ENCODE data around the gene FOXA2. TPM values are rescaled to one million over a fixed set of nuclear protein-coding genes. Genes with fewer than 3 reads are reported as not detected.

FOXA2 gene
- total RNA-seq, 2 donors from 2014 or later: 86.7 to 123 TPM

DNA sequence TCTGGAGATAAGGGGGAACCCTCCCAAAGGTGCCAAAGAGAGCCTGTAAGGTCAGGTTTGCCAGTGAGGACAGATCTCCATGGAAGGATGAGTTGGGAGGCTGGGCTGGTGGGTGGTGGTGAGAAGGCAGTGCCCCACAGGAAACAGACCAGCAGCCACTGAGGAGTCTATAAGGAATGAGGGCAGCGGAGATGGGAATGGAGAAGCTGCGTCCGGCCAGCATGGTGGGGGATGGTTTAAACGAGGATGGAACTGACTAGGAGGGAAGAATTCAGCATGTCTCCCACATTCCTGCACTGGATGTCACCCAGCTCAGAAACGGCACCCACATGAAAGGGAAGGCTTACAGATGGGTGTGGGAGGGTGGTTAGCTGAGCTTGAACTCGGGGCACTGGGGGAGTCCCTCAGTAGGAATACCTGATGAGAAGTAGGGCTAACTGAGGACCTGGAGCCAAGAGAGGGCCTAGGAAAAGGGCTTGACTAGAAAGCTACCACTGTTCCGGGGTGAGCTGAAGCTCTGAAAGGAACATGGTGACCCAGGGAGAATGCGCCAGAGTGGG is 53.2 kb downstream of the FOXA2 start:
- Histone ChIP-seq H3K27me3 (ENCODE audit: control insufficient read depth, insufficient read depth, low read length, poor library complexity, severe bottlenecking) (no peaks in the 10 kb centered on the region), H3K4me3 (ENCODE audit: low read length) (no peak overlapping the region), H3K9me3 (ENCODE audit: control insufficient read depth, low read length) (no peaks in the 10 kb centered on the region), H3K4me1 (ENCODE audit: control insufficient read depth, insufficient read depth, low read length) (peaks cover 20% of the 10 kb centered on the region), H3K9ac (ENCODE audit: extremely low read depth, low read length, poor library complexity, severe bottlenecking) (no peak overlapping the region), H3K27ac (ENCODE audit: low read depth, low read length) (no peak overlapping the region), H3K36me3 (ENCODE audit: control insufficient read depth, insufficient read depth, low read length) (no peaks in the 10 kb centered on the region)
- H3K4me3 Mint-ChIP-seq: no peak overlapping the region
- no peaks in the 10 kb centered on the region for H3K9me3 Mint-ChIP-seq
- TF ChIP-seq, protein P1, sequence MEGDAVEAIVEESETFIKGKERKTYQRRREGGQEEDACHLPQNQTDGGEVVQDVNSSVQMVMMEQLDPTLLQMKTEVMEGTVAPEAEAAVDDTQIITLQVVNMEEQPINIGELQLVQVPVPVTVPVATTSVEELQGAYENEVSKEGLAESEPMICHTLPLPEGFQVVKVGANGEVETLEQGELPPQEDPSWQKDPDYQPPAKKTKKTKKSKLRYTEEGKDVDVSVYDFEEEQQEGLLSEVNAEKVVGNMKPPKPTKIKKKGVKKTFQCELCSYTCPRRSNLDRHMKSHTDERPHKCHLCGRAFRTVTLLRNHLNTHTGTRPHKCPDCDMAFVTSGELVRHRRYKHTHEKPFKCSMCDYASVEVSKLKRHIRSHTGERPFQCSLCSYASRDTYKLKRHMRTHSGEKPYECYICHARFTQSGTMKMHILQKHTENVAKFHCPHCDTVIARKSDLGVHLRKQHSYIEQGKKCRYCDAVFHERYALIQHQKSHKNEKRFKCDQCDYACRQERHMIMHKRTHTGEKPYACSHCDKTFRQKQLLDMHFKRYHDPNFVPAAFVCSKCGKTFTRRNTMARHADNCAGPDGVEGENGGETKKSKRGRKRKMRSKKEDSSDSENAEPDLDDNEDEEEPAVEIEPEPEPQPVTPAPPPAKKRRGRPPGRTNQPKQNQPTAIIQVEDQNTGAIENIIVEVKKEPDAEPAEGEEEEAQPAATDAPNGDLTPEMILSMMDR (conservative IDR thresholded peaks at IDR 0.05): no peak
- no peak for DNase-seq
- no peak overlapping the region for H3K27ac Mint-ChIP-seq
- H3K4me1 Mint-ChIP-seq: peaks cover 61% of the 10 kb centered on the region
- no peaks in the 10 kb centered on the region for H3K36me3 Mint-ChIP-seq (ENCODE audit: low read depth)
- peaks cover 8% of the 10 kb centered on the region for H3K27me3 Mint-ChIP-seq (ENCODE audit: insufficient read depth)
- 83 to 95% methylated on average over 4 to 8 of the region's 8 CpGs for WGBS, 2 experiments (ENCODE audit: insufficient coverage in 1 of 2, insufficient read length in 1 of 2)
